Gastroesophageal sphincter (tissue), 3 donors: ENCODE data around the gene UAP1L1.

ENCODE experiments used
- EP300 ChIP-seq: sonication (generic); formaldehyde crosslinking; IDR thresholded peaks from one replicate; pipeline ENCODE4 v1.6.1; 2017; ENCODE audit warnings: antibody characterized with exemption, mild to moderate bottlenecking
- POLR2A ChIP-seq, 2 donors: fragments of 450-650 bp; IDR thresholded peaks; one replicate each; pipeline ENCODE4 v1.6.1; 2017; ENCODE audit warnings: antibody characterized with exemption in 2 of 2, mild to moderate bottlenecking in 2 of 2, moderate library complexity in 1 of 2
- POLR2AphosphoS5 ChIP-seq: sonication (generic); formaldehyde crosslinking; IDR thresholded peaks from one replicate; pipeline ENCODE4 v1.6.1; 2017; ENCODE audit warnings: antibody characterized with exemption
- TF ChIP-seq, protein P1 (sequence below), 4 experiments: fragments of 200-600 bp in 2 of 4; fragments of 450-650 bp in 2 of 4; sonication (generic) in 1 of 4; IDR thresholded peaks; one replicate each; pipeline ENCODE4 v1.5.1; 2017 to 2019; ENCODE audit warnings: antibody characterized with exemption in 4 of 4, mild to moderate bottlenecking in 2 of 4, moderate library complexity in 2 of 4

DNA sequence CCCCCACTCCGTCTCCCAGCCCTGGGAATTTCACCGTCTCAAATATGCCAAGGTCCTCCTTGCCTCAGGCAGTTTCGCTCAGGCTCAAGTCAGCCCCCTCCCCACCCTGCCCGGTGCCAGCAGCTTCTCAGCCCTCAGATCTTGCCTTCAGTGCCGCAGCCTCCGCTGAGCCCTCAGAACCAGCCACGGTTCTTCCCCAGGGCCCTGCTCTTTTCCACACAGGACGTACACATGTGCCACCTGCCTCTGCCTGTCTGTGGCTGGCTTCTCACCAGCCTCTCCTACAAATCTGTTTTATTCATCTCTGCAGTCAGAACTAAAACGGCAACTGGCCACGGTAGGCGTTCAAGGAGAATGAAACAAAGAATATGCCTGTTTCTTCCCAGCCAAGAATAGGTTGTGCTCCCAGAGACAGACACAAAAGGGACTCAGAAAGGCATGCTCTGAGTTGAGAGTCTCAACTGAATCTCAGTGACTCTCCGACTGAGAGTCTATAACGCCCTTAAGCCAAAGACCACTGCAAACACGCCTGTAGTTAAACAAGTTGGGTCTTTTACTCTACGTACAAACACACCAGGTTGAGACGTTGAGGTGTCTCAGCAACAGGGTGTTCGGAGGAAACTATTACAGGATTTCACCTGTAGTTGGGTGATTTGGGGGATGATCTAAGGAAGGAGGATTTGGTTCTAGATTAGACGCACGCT lies 51.0 kb downstream of the UAP1L1 start:
- TF ChIP-seq EP300 (no peak), POLR2A (IDR thresholded peaks at IDR 0.05) (no peak), POLR2AphosphoS5 (no peak)
- TF ChIP-seq, protein P1, sequence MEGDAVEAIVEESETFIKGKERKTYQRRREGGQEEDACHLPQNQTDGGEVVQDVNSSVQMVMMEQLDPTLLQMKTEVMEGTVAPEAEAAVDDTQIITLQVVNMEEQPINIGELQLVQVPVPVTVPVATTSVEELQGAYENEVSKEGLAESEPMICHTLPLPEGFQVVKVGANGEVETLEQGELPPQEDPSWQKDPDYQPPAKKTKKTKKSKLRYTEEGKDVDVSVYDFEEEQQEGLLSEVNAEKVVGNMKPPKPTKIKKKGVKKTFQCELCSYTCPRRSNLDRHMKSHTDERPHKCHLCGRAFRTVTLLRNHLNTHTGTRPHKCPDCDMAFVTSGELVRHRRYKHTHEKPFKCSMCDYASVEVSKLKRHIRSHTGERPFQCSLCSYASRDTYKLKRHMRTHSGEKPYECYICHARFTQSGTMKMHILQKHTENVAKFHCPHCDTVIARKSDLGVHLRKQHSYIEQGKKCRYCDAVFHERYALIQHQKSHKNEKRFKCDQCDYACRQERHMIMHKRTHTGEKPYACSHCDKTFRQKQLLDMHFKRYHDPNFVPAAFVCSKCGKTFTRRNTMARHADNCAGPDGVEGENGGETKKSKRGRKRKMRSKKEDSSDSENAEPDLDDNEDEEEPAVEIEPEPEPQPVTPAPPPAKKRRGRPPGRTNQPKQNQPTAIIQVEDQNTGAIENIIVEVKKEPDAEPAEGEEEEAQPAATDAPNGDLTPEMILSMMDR (IDR thresholded peaks at IDR 0.05): no peak
